Hematopoietic multipotent progenitor cell treated with erythropoietin and hydrocortisone succinate and interleukin-3 and kit ligand, for 6 days (in vitro differentiated cells): ENCODE data around the gene PNPLA1.
"Not testable (repeated sequence)": the region's sequence is repeated elsewhere in the genome, so short reads cannot be mapped to it uniquely, and the experiment has no call there.

Source experiments
- DNase-seq: peaks from one replicate; pipeline ENCODE4 v3.0.0-alpha.2; 2015

PNPLA1 gene

GRCh38 chr6:36319821-36320220, 50.0 kb downstream of the PNPLA1 start:
- no peak for DNase-seq

- DNase-seq = no peak
These were observed 50.6 kb downstream of the PNPLA1 start for GRCh38 chr6:36320475-36320874.

DNA sequence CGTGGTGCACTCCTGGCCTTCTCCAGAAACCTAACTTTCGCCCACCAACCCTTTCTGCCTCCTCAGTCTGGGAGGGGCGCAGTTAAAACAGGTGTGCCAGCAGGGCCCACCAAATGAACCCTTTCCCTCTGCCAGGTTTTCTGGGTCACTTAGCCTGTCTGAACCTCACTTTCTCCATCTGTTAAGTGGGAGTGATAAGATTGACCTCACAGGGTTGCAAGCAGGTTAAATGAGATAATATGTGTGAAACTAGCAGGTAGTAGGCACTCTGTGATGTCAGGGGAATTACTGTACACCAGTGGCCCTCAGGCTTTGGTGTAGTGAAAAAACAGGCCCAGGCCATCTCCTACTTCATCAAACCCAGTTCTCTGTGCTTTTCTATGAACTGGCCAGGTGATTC, 52.7 kb downstream of the PNPLA1 start:
- DNase-seq = no peak

DNA sequence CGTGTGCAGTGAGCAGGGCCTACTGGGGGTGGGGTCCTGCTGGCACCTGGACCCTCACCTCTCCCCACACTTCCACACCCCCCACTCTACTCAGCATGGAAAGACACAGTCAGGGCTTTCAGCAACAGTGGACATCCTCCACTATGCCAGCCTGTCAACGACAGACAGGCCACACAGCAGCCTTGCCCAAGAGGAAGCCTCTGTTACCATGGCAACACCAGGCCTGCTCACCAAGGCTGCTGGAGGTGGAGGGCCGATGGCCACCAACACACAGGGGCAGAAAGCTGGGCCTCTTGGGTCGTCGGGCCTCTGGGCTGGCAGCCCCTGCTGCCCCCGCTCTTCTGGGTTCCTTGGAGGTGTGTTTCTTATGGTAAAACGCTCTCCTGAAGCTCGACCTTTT, 53.2 kb downstream of the PNPLA1 start:
- peak; percentile 51 for DNase-seq

DNA sequence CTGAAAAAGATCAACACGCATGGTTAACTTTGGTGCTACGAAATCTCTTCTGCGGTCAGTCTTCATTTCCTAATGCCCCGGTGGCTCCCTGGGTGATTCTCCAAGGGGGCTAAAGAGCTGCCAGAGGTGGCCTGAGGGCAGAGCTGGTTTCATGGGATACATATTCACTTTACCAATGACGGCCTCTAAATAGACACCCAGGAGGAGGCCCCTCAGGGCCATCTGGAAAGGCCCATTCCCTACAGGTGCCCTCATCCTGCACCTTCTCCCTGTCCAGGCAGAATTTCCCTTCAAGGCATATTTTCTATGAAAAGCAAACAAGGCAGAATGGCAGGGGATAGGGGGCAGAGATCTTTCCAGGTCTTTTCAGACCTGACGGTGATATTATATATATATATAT, 54.3 kb downstream of the PNPLA1 start:
- DNase-seq = no peak

DNA sequence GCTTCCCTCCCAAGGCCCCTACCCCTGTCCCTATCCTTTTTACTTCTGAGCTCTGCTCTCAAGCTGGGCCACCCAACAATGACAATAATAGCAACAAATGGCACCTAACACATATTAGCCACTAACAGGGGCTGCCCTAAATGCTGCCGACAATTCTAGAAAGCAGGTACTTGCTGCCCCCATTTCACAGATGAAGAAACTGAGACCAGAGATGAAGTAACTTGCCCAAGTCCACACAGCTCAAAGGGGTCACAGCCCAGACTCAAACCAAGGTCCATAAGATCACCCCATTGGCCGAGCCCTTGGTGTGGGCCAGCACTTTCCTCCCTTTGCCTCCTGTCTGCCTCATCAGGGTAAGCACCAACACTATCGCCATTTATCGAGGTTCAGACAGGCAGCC, 54.9 kb downstream of the PNPLA1 start:
- DNase-seq = no peak

- no peak for DNase-seq
These were observed 56.6 kb downstream of the PNPLA1 start for GRCh38 chr6:36326356-36326995.

DNA sequence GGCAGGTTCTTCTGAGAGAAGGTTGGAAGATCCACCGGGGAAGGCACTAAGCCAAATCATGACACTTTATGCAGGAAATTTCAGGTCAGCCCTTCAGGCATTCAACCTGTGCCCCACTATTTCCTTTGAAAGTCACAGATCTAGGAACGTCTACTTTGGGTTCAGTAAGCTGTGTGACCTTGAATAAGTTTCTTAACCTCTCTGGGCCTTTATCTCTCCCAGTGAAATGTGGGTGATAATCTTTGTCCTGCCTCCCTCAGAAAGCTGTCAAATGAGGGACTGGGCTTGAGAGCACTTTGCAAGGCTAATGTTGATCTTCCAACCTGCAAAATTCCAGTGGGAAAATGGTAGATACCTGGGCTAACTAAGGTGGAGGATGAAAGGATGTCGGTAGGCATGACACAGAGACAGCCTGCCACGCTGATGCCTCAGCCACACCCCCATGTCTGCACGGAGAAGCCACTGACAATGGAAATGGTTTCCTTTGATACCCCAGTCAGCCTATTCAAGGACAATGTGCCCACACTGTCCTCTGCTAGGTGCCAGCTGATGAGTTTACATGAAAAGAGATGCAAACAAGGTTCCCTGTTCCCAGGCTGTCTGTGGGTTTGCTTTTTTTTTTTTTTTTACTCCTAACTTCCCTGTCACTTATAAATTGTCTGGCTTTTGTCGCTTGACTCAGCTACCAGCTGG, 57.5 kb downstream of the PNPLA1 start:
- DNase-seq = no peak

DNA sequence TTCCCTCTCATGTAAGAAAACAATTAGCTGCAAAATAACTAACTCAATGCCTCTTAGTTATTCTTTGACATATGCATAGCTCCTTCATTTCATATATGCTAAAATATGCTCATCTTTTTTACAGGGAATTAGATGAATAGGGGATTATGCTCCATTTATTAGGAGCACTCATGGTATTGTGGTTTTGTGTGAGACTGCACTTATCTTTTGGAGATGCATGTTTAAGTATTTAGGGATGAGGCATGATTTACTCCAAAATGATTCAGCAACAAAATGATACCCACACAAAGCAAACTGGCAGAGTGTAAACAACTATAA, 58.0 kb downstream of the PNPLA1 start:
- DNase-seq = no peak

DNA sequence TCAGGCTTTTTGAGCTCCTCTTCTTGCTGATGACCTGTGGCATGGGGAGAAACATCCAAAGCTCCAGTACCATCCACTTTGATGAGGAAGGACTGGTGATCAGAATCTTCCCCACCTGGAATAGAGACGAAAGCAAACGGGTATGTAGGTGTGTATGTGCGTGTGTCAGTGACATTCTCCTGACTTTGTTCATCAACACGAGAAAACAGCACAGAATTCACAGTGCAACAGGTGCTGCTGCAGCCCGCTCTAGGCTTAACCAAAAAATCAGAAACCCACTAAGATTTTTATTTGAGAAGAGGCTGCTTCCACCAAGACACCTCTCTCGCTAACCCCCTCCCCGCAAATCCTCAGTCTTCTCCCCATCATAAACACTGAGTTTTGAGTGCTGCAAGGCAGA, 58.7 kb downstream of the PNPLA1 start:
- DNase-seq = no peak

DNA sequence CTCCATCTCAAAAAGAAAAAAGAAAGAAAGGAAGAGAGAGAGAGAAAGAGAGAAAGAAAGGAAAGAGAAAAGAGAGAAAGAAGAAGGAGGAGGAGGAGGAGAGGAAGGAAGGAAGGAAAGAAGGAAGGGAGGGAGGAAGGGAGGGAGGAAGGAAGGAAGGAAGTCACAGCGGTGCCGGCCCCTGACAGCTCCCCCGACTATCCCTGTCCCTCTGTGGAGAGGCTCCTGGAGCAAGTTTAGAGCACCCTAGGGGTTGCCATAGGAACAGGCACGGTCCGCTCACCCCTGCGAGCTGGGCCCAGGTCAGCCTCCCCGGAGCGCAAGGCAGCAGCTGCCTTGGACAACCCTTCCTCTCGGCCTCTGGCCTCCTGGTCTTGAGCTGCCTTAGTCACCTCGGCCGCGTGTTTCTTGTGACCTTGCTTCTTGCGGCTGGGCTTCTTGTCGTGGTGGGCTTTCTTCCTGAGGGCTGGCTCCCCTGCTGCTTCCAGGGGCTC, 60.0 kb downstream of the PNPLA1 start:
- DNase-seq = no peak

GRCh38 chr6:36330366-36330765, 60.5 kb downstream of the PNPLA1 start:
- DNase-seq = no peak

GRCh38 chr6:36331381-36331780, 61.5 kb downstream of the PNPLA1 start:
- no peak for DNase-seq

DNA sequence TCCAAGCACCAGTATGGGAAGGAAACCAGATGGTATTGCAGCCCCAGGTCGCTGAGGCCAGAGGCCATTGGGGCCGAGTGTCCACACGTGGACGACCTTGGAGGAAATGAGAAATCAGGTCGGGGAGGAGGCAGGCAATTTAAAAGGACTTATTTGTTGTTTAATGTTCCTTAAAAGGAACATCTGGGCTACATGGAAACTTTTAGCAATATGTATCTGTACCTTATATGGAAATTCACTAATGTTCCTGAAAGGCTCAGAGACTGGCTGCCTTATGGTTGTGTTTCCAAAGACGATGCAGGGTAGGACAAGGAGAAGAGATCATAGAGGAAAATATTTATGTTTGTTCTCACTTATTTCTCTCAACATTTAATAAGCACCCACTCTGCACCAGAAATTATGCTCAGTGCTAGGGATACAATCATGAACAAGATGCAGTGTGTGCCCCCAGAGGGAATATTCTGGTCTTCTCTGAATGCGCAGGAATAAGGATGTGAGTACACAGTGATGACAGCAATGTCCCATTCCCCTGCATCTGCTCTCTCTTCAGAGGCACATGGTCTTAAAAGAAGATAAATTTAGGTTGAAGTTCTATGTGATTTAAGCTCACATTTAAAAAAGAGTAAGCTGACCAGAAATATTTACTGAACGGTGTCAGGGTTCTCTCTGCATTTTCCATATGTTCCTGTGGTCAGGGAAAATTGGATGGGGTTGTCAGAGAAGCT, 63.5 kb downstream of the PNPLA1 start:
- no peak for DNase-seq

DNA sequence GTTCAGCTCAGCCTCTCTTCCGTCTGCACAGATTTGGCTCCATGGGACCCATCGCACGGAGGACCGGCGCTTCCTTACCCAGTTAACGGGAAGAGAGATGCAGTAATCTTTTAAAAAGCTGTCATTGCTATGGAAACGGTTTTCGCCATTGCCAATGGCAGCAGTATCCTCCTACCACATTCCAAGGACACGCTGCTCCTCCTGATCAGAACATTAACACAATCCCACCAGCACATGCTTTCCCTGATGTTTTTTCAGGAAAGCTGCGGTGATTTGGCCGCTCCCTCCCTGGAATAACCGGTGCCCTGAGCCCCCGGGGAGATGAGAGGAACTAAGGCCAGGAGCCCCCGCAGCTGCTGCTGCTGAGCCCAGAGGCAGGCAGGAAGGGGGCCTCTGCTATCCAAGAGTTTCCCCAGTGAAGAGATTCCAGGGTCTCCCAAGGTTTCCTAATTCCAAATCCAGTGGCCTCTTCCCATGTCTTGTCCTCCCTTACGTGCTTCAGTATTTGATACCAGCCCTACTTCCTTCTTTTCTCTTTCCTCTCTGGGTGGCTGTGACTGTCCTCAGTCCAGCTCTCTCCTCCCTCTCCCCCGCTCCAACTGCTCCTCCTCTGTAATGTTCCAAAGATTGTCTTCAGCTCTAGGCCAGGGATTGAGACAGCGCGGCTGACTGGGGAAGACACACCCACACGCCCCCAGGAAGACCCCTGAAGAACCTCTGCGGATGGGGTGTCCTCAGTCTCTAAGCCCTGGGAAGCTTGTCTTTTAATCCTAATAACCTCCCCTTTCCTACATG, 64.3 kb downstream of the PNPLA1 start:
- DNase-seq = no peak

DNA sequence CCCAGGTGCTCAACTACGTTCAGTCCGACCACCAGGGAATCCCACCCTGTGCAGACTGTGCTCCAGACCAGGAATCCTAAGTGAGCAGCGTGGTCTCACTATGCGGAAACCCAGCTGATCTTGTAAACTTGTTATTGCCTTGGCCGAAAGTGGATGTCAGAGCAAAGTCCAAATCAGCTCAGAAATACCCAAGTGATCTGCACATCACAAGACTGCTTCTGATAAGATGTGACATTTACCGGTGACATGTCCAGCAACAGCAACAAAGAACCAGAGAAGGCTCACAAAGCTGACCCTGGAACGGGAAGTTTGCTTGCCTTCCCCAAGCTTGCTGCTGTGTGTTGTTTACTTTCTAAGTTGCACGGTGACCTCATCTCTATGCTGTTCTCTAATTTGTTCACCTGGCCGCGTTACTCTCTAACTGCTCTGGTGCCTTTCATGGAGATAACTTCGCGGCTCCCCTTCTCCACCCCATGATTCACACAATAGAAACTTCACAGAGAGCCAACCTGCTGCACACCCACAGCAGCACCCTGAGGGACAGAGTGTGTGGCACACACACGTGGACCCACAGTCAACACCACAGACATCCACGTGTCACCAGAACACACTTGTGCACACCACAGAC, 65.1 kb downstream of the PNPLA1 start:
- no peak for DNase-seq

DNA sequence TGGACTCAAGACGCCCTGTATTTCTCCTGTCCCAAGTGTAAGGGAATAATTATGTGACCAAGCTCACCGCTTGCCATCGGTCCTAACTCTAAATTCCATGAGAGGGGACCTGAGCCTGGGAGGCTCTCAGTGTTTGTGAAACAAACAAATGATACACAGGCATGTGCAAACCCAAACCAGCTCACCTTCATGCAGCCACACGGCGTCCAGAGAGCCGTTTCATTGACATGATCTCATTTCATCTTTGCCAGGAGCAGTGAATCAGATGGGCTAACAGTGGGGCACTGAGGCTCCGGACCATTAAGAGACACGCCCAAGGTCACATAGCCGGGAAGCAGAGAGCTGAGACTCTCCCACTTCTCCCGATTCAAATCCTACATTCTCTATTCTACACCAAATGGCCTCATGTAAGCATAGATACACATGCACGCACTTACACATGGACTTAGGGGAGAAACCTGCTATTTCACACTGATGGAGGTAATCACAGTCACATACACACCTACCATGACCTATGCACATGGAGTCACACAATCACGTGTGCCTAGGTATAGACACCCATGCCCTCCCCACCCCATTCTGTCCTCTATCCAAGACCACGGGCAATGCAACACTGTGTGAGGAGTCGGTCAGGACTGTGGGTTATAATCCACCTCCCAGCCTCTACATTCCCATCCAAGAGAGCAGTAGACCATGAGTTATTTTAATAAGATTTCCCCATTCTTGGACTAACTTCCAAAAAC, 65.8 kb downstream of the PNPLA1 start:
- DNase-seq = no peak

- no peak for DNase-seq
These were observed 66.4 kb downstream of the PNPLA1 start for GRCh38 chr6:36336208-36336710.

GRCh38 chr6:36336779-36337241, 67.0 kb downstream of the PNPLA1 start, which contains the start of gene BNIP5:
TSS of gene BNIP5 (minus strand) at chr6:36336888. CDS start at chr6:36330690, 6,198 bp downstream.
- DNase-seq = no peak

- DNase-seq = no peak
These were observed 68.0 kb downstream of the PNPLA1 start for GRCh38 chr6:36337814-36338213.

- not testable (repeated sequence) for DNase-seq
These were observed 68.4 kb downstream of the PNPLA1 start for GRCh38 chr6:36338223-36338622.

DNA sequence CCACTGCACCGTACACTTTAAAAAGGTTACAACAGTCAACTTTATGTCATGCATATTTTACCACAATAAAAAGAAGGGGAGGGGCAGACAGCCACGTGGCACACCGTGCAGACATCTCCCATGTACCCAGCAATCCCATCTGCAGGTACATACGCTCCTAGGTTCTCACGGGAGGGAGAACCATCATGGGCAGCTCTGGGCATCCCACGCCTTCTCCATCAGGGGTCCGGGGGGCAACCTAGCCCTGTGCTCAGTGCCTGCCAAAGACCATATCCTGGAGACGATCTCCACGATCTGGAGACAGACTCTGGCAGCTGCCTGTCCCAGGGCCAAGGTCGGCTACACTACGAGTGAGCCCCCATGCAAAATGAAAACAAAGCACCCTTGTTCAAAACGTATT, 69.3 kb downstream of the PNPLA1 start:
- DNase-seq = no peak
